Left ventricle myocardium inferior (tissue), 1 donor: ENCODE results near the gene UROD. TPM values are rescaled to one million over a fixed set of nuclear protein-coding genes. Genes with fewer than 3 reads are reported as not detected.
"Not testable (repeated sequence)": the region's sequence is repeated elsewhere in the genome, so short reads cannot be mapped to it uniquely, and the experiment has no call there.

Source experiments
- DNase-seq: peaks from one replicate; pipeline ENCODE4 v3.0.0-alpha.2; 2020
- H3K27ac ChIP-seq: fragments of 200-600 bp; replicated peaks from 2 replicates; pipeline ENCODE4 v1.8.0; 2021
- H3K27me3 ChIP-seq: fragments of 200-600 bp; 2 replicates; pipeline ENCODE4 v1.8.0; 2021; ENCODE audit warnings: low read depth
- H3K36me3 ChIP-seq: fragments of 200-600 bp; 2 replicates; pipeline ENCODE4 v1.8.0; 2021
- H3K4me1 ChIP-seq: fragments of 200-600 bp; 2 replicates; pipeline ENCODE4 v1.8.0; 2021
- H3K4me3 ChIP-seq: fragments of 200-600 bp; 2 replicates; pipeline ENCODE4 v1.8.0; 2021; ENCODE audit warnings: mild to moderate bottlenecking, moderate library complexity
- H3K9me3 ChIP-seq: fragments of 200-600 bp; replicated peaks from 2 replicates; pipeline ENCODE4 v1.8.0; 2021
- CTCF ChIP-seq: fragments of 200-600 bp; IDR thresholded peaks from 2 replicates; pipeline ENCODE4 v1.8.0; 2021; ENCODE audit warnings: antibody characterized with exemption, mild to moderate bottlenecking, borderline replicate concordance
- intact Hi-C: fragments of 100-400 bp; cut with micrococcal nuclease; formaldehyde crosslinking; loops from one replicate; pipeline ENCODE4 v1.11.0; 2022
- total RNA-seq: library from RNA; stranded (reverse); fragmentation: NEBNext Ultra II Directional; extraction: Animal tissue kit (Norgen Biotek cat#: 25700); gene quantifications from one replicate; pipeline ENCODE4 v1.2.1, GENCODE V29; 2021
- donor health status: DM: no; HTN: yes; CAD: no; lungs with severe emphysema.

UROD gene
- total RNA-seq, 1 donor from 2014 or later, result 67.5 TPM

DNA sequence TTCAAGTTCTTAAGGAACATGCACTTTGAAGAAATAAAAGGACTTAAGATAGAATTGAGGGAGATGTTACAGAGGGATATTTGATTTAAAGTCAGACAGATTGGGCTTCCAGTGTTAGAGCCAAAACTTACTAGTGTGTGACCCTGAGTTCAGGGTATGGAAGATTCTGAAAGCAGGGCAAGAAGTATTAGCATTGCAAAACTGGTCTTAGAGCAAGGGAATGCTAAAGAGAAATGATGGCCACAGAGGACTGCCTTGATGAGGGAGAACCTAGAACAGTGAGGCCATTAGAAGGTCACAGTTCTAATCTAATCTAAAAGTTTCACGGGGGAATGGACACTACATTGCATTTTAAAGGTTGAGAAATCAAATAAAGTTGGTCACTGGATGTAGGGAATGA is 45.5 kb downstream of the UROD start:
- intact Hi-C loops, result no loop called here
- no peaks in the 10 kb centered on the region for H3K4me1 ChIP-seq
- H3K27ac ChIP-seq, result no peak overlapping the region
- peaks cover 4% of the 10 kb centered on the region for H3K36me3 ChIP-seq
- H3K27me3 ChIP-seq, result no peaks in the 10 kb centered on the region
- no peak overlapping the region for H3K4me3 ChIP-seq
- DNase-seq, result no peak
- no peak for TF ChIP-seq CTCF
- H3K9me3 ChIP-seq, result no peaks in the 10 kb centered on the region

GRCh38 chr1:45059829-45060228 is 47.8 kb downstream of the UROD start:
- H3K27ac ChIP-seq, result no peak overlapping the region
- intact Hi-C loops, result no loop called here

GRCh38 chr1:45062463-45062862 is 50.4 kb downstream of the UROD start:
- intact Hi-C loops, DNase-seq, H3K36me3 ChIP-seq, H3K4me3 ChIP-seq, H3K4me1 ChIP-seq, H3K27ac ChIP-seq, H3K27me3 ChIP-seq, H3K9me3 ChIP-seq: not testable (repeated sequence)

More at GRCh38 chr1:45059829-45060228, 47.8 kb downstream of the UROD start:
- Histone ChIP-seq H3K4me3 (no peak overlapping the region), H3K27me3 (no peaks in the 10 kb centered on the region), H3K9me3 (no peaks in the 10 kb centered on the region), H3K4me1 (no peaks in the 10 kb centered on the region), H3K36me3 (peaks cover 4% of the 10 kb centered on the region)
- DNase-seq, result no peak
- TF ChIP-seq CTCF, result no peak

DNA sequence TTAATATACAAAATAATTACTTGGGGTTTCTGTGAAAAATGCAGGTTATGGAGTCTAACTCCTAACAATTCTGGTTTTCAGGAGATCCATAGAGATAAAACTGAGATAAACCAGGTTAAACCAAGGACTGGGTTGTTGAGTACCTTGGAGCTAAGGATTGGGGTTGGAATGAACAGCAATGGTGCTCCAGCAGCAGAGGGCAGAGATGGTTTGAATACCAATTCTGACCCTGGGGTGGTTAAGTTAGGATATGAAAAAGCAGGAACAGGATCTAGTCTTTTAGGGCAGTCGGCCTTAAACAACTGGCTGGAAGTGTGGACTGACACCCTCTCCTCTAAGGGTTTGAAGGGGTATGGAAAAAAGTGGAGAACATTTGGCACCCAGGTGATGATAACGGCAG is 53.0 kb downstream of the UROD start:
- Histone ChIP-seq H3K9me3 (peaks cover 6% of the 10 kb centered on the region), H3K27me3 (no peaks in the 10 kb centered on the region), H3K27ac (no peak overlapping the region), H3K36me3 (no peaks in the 10 kb centered on the region), H3K4me1 (no peaks in the 10 kb centered on the region), H3K4me3 (no peak overlapping the region)
- TF ChIP-seq CTCF, result no peak
- intact Hi-C loops, result no loop called here
- DNase-seq, result no peak

Other genes starting within 250 kb of the UROD start
- 717 TPM for gene RPS8, start 236.7 kb upstream of the UROD start, total RNA-seq
- 0.11 TPM for gene BEST4, start 224.1 kb upstream of the UROD start, total RNA-seq
- 5.4 TPM for gene PLK3, start 211.9 kb upstream of the UROD start, total RNA-seq
- 1.9 TPM for gene DYNLT4, start 204.9 kb upstream of the UROD start, total RNA-seq
- gene BTBD19, start 203.7 kb upstream of the UROD start, total RNA-seq, result 3.5 TPM
- gene PTCH2, start 169.0 kb upstream of the UROD start, total RNA-seq, result 0.25 TPM
- gene EIF2B3, start 25.7 kb upstream of the UROD start, total RNA-seq, result 42.1 TPM
- gene HECTD3, start 930 bp upstream of the UROD start, total RNA-seq, result 19.1 TPM
- 0.93 TPM for gene ZSWIM5, start 194.4 kb downstream of the UROD start, total RNA-seq